Endodermal cell (in vitro differentiated cells): ENCODE results near the gene FMO5. TPM values are rescaled to one million over a fixed set of nuclear protein-coding genes. Genes with fewer than 3 reads are reported as not detected.

Experiments
- DNase-seq: peaks from one replicate; pipeline ENCODE4 v3.0.0-alpha.2; 2017
- H3K27ac ChIP-seq: 2 replicates; pipeline ENCODE4 v1.5.1; 2013; ENCODE audit warnings: mild to moderate bottlenecking, low read depth, low read length, moderate library complexity
- H3K27me3 ChIP-seq: 2 replicates; pipeline ENCODE4 v1.6.1; 2013; ENCODE audit warnings: mild to moderate bottlenecking, low read length, moderate library complexity; ENCODE audit not compliant: insufficient read depth, control insufficient read depth, poor library complexity, severe bottlenecking
- H3K36me3 ChIP-seq: 2 replicates; pipeline ENCODE4 v1.7.0; 2013; ENCODE audit warnings: mild to moderate bottlenecking, low read length, moderate library complexity; ENCODE audit not compliant: control insufficient read depth, insufficient read depth
- H3K4me1 ChIP-seq: one replicate; pipeline ENCODE4 v1.7.0; 2013; ENCODE audit warnings: low read length; ENCODE audit not compliant: control insufficient read depth, insufficient read depth
- H3K4me3 ChIP-seq: 2 replicates; pipeline ENCODE4 v1.5.1; 2013; ENCODE audit warnings: mild to moderate bottlenecking, low read length, moderate library complexity
- H3K9ac ChIP-seq: 2 replicates; pipeline ENCODE4 v1.6.1; 2013; ENCODE audit warnings: mild to moderate bottlenecking, low read length, moderate library complexity; ENCODE audit not compliant: poor library complexity, severe bottlenecking; ENCODE audit errors: extremely low read depth
- H3K9me3 ChIP-seq: 2 replicates; pipeline ENCODE4 v1.6.1; 2013; ENCODE audit warnings: mild to moderate bottlenecking, low read length, moderate library complexity; ENCODE audit not compliant: control insufficient read depth
- H3K27ac Mint-ChIP-seq: 2 replicates; pipeline ENCODE4 v1.8.0; 2020; ENCODE audit warnings: mixed read lengths
- H3K27me3 Mint-ChIP-seq: 2 replicates; pipeline ENCODE4 v1.8.0; 2021; ENCODE audit warnings: mild to moderate bottlenecking, mixed read lengths; ENCODE audit not compliant: insufficient read depth
- H3K36me3 Mint-ChIP-seq: 2 replicates; pipeline ENCODE4 v1.8.0; 2020; ENCODE audit warnings: low read depth, mixed read lengths
- H3K4me1 Mint-ChIP-seq: 2 replicates; pipeline ENCODE4 v1.8.0; 2020; ENCODE audit warnings: mixed read lengths
- H3K4me3 Mint-ChIP-seq: 2 replicates; pipeline ENCODE4 v1.8.0; 2020; ENCODE audit warnings: mild to moderate bottlenecking, moderate library complexity, mixed read lengths
- H3K9me3 Mint-ChIP-seq: 2 replicates; pipeline ENCODE4 v1.8.0; 2020; ENCODE audit warnings: mild to moderate bottlenecking, mixed read lengths
- WGBS, 2 experiments: methylation state at CpG; one replicate each; pipeline versions ENCODE4 v1.1.5 to v1.1.7; 2013; ENCODE audit warnings: missing lambda C conversion rate in 2 of 2, mixed read lengths in 1 of 2; ENCODE audit not compliant: insufficient coverage in 1 of 2, insufficient read length in 1 of 2; 5-methylcytosine and 5-hydroxymethylcytosine counted together
- total RNA-seq, 2 donors: library from RNA; stranded (reverse); fragmentation: NEBNext Ultra II Directional in 1 of 2; extraction: Animal tissue kit (Norgen Biotek cat#: 25700) in 1 of 2; gene quantifications; 2 replicates in 1 of 2; 3 replicates in 1 of 2; pipeline ENCODE4 v1.2.1, GENCODE V29; 2021
- TF ChIP-seq, protein P1 (sequence below): fragments of 200-600 bp; sonication (generic); conservative IDR thresholded peaks from 2 replicates; pipeline ENCODE4 v1.5.0; 2021; ENCODE audit warnings: antibody characterized with exemption, mild to moderate bottlenecking

The FMO5 gene
- total RNA-seq, 2 donors from 2014 or later = 13.9 to 14.1 TPM

DNA sequence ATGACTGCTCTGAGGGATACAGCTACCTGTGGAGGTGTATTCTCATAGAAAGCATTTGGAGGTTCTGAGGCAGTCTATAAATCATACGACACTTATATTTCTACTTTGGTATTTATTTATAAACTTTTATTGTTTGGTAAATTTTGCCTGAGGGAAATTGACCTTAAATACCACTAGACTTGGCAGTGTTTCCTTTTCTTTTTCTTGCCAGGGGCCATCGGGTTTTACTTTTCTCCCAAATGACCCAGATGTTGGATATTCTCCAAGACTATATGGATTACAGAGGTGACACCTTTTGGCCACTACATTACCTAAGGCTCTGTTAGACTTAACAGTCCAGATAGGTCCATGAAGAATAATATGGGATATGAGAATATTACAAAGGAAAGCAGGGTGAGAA, 45.6 kb upstream of the FMO5 start:
- Mint-ChIP-seq H3K27me3 (no peaks in the 10 kb centered on the region), H3K4me1 (peaks cover 30% of the 10 kb centered on the region), H3K4me3 (no peak overlapping the region), H3K36me3 (peaks cover 75% of the 10 kb centered on the region), H3K9me3 (no peaks in the 10 kb centered on the region), H3K27ac (no peak overlapping the region)
- no peak overlapping the region for H3K27ac ChIP-seq
- peaks cover 11% of the 10 kb centered on the region for H3K4me1 ChIP-seq
- H3K36me3 ChIP-seq = peaks cover 91% of the 10 kb centered on the region
- no peak for DNase-seq
- TF ChIP-seq, protein P1, sequence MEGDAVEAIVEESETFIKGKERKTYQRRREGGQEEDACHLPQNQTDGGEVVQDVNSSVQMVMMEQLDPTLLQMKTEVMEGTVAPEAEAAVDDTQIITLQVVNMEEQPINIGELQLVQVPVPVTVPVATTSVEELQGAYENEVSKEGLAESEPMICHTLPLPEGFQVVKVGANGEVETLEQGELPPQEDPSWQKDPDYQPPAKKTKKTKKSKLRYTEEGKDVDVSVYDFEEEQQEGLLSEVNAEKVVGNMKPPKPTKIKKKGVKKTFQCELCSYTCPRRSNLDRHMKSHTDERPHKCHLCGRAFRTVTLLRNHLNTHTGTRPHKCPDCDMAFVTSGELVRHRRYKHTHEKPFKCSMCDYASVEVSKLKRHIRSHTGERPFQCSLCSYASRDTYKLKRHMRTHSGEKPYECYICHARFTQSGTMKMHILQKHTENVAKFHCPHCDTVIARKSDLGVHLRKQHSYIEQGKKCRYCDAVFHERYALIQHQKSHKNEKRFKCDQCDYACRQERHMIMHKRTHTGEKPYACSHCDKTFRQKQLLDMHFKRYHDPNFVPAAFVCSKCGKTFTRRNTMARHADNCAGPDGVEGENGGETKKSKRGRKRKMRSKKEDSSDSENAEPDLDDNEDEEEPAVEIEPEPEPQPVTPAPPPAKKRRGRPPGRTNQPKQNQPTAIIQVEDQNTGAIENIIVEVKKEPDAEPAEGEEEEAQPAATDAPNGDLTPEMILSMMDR = no peak
- no peaks in the 10 kb centered on the region for H3K27me3 ChIP-seq
- H3K9ac ChIP-seq = no peak overlapping the region
- WGBS, 2 experiments = 88% methylated on average over 1 of the region's 2 CpGs; no CpG with 5 or more reads in 1 of the 2 experiments
- no peak overlapping the region for H3K4me3 ChIP-seq
- no peaks in the 10 kb centered on the region for H3K9me3 ChIP-seq

DNA sequence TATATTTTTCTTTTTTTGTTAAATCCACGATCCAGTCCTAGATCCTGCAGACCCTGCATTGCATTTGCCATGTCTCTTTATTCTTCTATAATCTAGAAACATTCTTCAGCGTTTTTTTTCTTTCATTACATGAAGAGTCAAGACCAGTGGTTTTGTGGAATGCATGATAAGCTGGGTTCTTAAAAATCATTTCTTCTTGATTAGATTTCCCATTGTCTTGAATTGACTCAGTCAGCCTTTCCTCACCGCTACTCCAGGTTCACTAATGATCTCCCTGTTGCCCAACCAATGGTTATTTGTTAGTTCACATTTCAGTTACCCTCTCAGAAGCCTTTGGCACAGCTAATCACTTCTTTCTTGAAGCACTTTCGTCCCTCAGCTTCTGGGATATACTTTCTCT, 42.6 kb upstream of the FMO5 start:
- 90 to 98% methylated on average over 4 of the region's 4 CpGs for WGBS, 2 experiments
- Mint-ChIP-seq H3K27ac (no peak overlapping the region), H3K36me3 (peaks cover 80% of the 10 kb centered on the region), H3K4me1 (peaks cover 6% of the 10 kb centered on the region), H3K27me3 (no peaks in the 10 kb centered on the region), H3K9me3 (no peaks in the 10 kb centered on the region), H3K4me3 (no peak overlapping the region)
- no peak for DNase-seq
- Histone ChIP-seq H3K9me3 (no peaks in the 10 kb centered on the region), H3K9ac (no peak overlapping the region), H3K27me3 (no peaks in the 10 kb centered on the region), H3K4me1 (no peaks in the 10 kb centered on the region), H3K4me3 (no peak overlapping the region), H3K36me3 (peaks cover 99% of the 10 kb centered on the region), H3K27ac (no peak overlapping the region)
- TF ChIP-seq, protein P1 = no peak

DNA sequence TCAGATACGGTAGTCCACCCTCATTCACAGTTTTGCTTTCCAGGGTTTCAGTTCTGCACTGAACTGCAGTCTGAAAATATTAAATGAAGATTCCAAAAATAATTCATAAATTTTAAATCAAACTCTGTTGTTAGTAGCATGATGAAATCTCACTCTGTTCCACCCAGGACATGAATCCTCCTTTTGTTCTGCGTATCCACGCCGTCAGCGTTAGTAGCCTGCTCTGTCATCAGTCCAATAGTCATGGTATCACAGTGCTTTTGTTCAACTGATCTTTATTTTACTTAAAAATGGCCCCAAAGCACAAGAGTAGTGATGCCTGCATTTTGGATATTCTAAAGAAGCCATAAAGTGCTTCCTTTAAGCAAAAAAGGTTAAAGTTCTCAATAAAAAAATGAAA, 41.2 kb upstream of the FMO5 start:
- H3K4me3 ChIP-seq = no peak overlapping the region
- H3K9me3 ChIP-seq = no peaks in the 10 kb centered on the region
- peaks cover 98% of the 10 kb centered on the region for H3K36me3 ChIP-seq
- H3K27me3 ChIP-seq = no peaks in the 10 kb centered on the region
- TF ChIP-seq, protein P1 = no peak
- Mint-ChIP-seq H3K4me3 (no peak overlapping the region), H3K9me3 (no peaks in the 10 kb centered on the region), H3K27ac (no peak overlapping the region), H3K36me3 (peaks cover 76% of the 10 kb centered on the region), H3K27me3 (no peaks in the 10 kb centered on the region), H3K4me1 (peaks cover 6% of the 10 kb centered on the region)
- H3K9ac ChIP-seq = no peak overlapping the region
- DNase-seq = no peak
- H3K4me1 ChIP-seq = no peaks in the 10 kb centered on the region
- 96 to 98% methylated on average over 5 of the region's 5 CpGs for WGBS, 2 experiments
- no peak overlapping the region for H3K27ac ChIP-seq
